Measurements from ENCODE around the gene ACYP2.

ACYP2 gene

GRCh38 chr2:54148391-54148790, 33.0 kb downstream of the ACYP2 start (continued):
- no peak for TF ChIP-seq TSHZ2 (CRISPR knock-in tag; IDR thresholded peaks at IDR 0.05)
- TF ChIP-seq ZFP30 (CRISPR knock-in tag; IDR thresholded peaks at IDR 0.05) = no peak
- no peak for TF ChIP-seq PATZ1 (CRISPR knock-in tag; IDR thresholded peaks at IDR 0.05; ENCODE audit: borderline replicate concordance)
- no peak for TF ChIP-seq OSR1 (CRISPR knock-in tag; IDR thresholded peaks at IDR 0.05)

- no peak for ATAC-seq
- TF ChIP-seq ZFP30 (CRISPR knock-in tag; IDR thresholded peaks at IDR 0.05) (no peak), ZNF565 (CRISPR knock-in tag; conservative IDR thresholded peaks at IDR 0.05; ENCODE audit: low read depth) (no peak), ARNTL (CRISPR knock-in tag; IDR thresholded peaks at IDR 0.05; ENCODE audit: borderline replicate concordance, low read depth) (no peak), TOX (CRISPR knock-in tag; IDR thresholded peaks at IDR 0.05; ENCODE audit: borderline replicate concordance) (no peak), PATZ1 (CRISPR knock-in tag; IDR thresholded peaks at IDR 0.05; ENCODE audit: borderline replicate concordance) (no peak), OSR1 (CRISPR knock-in tag; IDR thresholded peaks at IDR 0.05) (no peak), ZNF8 (CRISPR knock-in tag; IDR thresholded peaks at IDR 0.05) (no peak), ISL1 (CRISPR knock-in tag; IDR thresholded peaks at IDR 0.05) (no peak), TCF4 (CRISPR knock-in tag; IDR thresholded peaks at IDR 0.05; ENCODE audit: borderline replicate concordance) (no peak), CREB5 (CRISPR knock-in tag; IDR thresholded peaks at IDR 0.05; ENCODE audit: low read depth) (no peak), BACH2 (CRISPR knock-in tag; IDR thresholded peaks at IDR 0.05; ENCODE audit: borderline replicate concordance) (no peak)
Observed at GRCh38 chr2:54149638-54150441, 34.4 kb downstream of the ACYP2 start.

GRCh38 chr2:54158311-54158710, 42.9 kb downstream of the ACYP2 start:
- TF ChIP-seq CREB5 (CRISPR knock-in tag; IDR thresholded peaks at IDR 0.05; ENCODE audit: low read depth) (no peak), ZNF70 (CRISPR knock-in tag; IDR thresholded peaks at IDR 0.05) (peak; percentile 64)
- ATAC-seq = no peak

- TF ChIP-seq OSR1 (CRISPR knock-in tag; IDR thresholded peaks at IDR 0.05) (no peak), GLIS3 (CRISPR knock-in tag; IDR thresholded peaks at IDR 0.05) (no peak)
Observed at GRCh38 chr2:54161660-54162424, 46.4 kb downstream of the ACYP2 start.

More at GRCh38 chr2:54161660-54162424, 46.4 kb downstream of the ACYP2 start:
- ATAC-seq = no peak
